ELF-1 (cell line): ENCODE results near the gene TIMM44.
A peak's percentile ranks its signal among the peaks of the same experiment; 100 is the strongest.
"Not testable (repeated sequence)": the region's sequence is repeated elsewhere in the genome, so short reads cannot be mapped to it uniquely, and the experiment has no call there.

Experiments
- DNase-seq: peaks from one replicate; pipeline ENCODE4 v3.0.0-alpha.2; 2016; ENCODE audit warnings: low read depth, low spot score

The TIMM44 gene

GRCh38 chr19:7926021-7926726, 17.3 kb downstream of the TIMM44 start, which contains the start of gene CTXN1:
CTXN1 (minus strand) TSS chr19:7926135; CDS start chr19:7925538, 597 bp downstream.
- DNase-seq: peak; percentile 42

- DNase-seq: peak; percentile 95
Measured at GRCh38 chr19:7925171-7925851, 18.2 kb downstream of the TIMM44 start.

- DNase-seq: no peak
Measured at GRCh38 chr19:7924651-7925170, 18.8 kb downstream of the TIMM44 start.

GRCh38 chr19:7924241-7924640, 19.2 kb downstream of the TIMM44 start:
- no peak for DNase-seq

GRCh38 chr19:7923295-7924191, 19.9 kb downstream of the TIMM44 start:
- no peak for DNase-seq

GRCh38 chr19:7922836-7923195, 20.6 kb downstream of the TIMM44 start:
- DNase-seq: no peak

- no peak for DNase-seq
Measured at GRCh38 chr19:7921967-7922835, 21.3 kb downstream of the TIMM44 start.

GRCh38 chr19:7921302-7921966, 22.0 kb downstream of the TIMM44 start:
- DNase-seq: no peak

GRCh38 chr19:7920519-7921301, 22.8 kb downstream of the TIMM44 start:
- peak; percentile 79 for DNase-seq

GRCh38 chr19:7919610-7920518, 23.6 kb downstream of the TIMM44 start, which contains the start of gene SNAPC2:
SNAPC2 (plus strand) TSS chr19:7920338; CDS start chr19:7920367, 29 bp downstream.
- peak; percentile 97 for DNase-seq

- DNase-seq: no peak
Measured at GRCh38 chr19:7918615-7919421, 24.6 kb downstream of the TIMM44 start.

GRCh38 chr19:7918062-7918614, 25.3 kb downstream of the TIMM44 start:
- DNase-seq: not testable (repeated sequence)

- peak; percentile 66 for DNase-seq
Measured at GRCh38 chr19:7917267-7918061, 26.0 kb downstream of the TIMM44 start.

GRCh38 chr19:7916955-7917266, 26.6 kb downstream of the TIMM44 start:
- no peak for DNase-seq

- DNase-seq: peak; percentile 23
Measured at GRCh38 chr19:7916103-7916954, 27.1 kb downstream of the TIMM44 start.
